Measurements from ENCODE around the gene BAIAP3.

The BAIAP3 gene

GRCh38 chr16:1300664-1301476, 32.6 kb upstream of the BAIAP3 start:
- peak; percentile 77 for DNase-seq

DNA sequence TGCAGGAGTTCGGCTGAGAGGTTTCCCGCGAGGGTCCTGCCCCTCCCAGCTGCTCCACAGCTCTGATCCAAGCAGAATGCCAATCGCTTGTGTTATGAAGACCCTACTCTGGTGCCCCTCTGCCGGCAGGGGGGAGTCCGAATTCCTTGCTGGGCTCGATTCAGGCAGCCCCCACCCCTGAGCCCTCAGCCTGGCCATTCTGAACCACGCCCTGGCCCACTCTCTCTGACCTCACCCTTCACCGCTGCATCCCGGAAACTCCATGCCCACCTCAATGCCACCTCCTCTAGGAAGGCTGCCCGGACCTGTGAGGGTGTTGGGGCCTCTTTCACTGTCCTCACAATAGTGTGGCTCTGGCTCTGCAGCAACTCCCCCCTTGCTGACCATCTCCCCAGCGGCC, 31.9 kb upstream of the BAIAP3 start:
- no peak for DNase-seq

DNA sequence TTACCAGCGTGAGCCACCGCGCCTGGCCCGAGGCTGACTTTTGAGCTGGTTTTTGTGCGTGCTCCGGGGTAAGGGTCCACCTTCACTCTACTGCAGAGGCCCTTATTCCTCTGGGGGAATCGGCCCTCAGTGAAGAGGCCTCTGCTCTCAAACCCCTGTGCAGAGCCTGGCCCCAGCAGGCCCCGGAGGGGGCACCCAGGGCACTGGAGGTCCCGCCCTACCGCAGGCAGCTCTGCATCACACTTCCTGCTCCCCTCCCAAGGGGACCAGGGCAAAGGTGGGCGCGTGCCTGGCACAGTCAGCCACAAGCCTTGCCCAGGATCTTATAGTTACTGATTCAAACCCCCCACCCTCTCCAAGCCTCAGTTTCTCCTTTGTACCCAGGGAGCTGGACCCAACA, 27.6 kb upstream of the BAIAP3 start:
- no peak for DNase-seq

DNA sequence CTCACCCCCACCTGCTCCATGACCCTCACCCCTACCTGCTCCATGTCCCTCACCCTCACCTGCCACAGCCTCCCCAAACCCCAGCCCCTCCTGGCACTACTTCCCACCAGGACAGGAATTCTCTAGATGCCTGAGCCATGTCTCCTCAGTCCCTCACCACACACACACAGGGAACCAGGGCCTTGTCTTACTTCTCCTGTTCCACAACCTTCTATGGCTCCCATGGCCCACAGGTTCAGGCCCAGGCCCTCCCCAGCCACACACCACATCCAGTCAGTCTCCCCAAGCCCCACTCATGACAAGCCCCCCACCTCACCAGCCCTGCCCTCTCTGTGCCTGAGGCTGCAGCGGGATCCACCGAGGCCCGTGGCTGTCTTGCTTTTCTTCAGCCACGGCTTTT, 27.1 kb upstream of the BAIAP3 start:
- DNase-seq, result no peak

DNA sequence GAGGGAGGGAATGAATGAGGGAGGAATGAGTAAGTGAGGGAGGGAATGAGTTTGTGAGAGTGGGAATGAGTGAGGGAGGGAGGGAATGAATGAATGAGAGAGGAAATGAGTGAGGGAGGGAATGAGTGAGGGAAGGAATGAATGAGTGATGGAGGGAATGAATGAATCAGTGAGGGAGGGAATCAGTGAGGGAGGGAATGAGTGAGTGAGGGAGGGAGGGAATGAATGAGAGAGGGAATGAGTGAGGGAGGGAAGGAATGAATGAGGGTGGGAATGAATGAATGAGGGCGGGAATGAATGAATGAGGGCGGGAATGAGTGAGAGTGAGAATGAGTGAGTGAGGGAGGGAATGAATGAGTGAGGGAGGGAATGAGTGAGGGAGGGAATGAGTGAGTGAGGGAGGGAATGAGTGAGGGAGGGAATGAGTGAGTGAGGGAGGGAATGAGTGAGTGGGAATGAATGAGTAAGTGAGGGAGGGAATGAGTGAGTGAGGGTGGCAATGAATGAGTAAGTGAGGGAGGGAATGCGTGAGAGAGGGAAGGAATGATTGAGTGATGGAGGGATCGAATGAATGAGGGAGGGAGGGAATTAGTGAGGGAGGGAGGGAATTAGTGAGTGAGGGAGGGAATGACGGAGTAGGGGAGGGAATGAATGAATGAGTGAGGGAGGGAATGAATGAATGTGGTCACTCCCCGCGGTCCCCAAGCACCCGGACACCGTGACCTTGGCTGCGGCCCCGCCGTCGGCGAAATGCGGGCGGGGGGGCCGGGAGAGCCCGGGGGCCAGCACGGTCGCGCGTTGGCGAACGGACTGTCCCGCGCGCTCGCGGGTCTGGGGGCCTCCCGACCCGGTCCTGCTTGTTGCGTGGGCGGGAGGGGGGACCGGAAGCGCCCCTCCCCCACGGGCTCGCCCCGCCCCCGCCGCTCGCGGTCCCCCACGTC, 25.1 kb upstream of the BAIAP3 start:
- no peak for DNase-seq

DNA sequence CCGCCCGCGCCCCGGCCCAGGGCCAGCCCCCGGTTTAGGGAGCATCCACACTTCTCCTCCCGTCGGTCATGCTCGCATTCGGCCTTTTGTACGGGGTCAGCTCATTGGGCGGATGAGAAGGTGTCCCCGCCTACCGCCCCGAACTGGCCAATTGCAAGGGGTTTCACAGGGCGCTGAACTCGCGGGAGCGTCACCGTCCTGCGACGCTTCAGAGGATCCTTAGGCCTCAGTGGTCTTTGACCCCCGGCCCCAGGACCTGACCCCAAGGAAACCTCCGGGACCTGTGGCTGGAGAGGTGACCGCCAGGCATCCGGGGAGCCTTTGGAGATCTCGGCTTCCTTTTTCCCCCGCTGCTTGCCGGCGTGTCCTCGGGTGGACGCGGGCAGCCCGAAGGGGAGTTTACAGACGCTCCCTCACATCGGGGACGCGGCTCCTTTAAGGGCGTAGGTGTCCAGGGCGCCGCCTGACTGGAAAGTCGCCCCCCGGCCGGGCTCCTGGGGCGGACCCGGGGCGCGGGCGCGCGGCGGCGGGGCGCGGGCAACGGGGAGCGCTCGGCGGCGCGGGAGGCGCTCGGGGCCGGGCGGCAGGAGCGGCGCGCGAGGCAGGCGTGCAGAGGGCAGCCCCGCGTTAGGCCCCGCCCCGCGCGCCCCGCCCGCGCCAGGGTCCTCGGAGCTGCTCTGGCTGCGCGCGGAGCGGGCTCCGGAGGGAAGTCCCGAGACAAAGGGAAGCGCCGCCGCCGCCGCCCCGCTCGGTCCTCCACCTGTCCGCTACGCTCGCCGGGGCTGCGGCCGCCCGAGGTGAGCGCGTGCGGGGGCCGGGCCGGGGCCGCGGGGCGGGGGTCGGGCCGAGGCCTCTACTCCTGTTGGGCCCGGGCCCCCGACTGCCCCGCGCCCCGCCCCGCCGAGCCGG, 24.2 kb upstream of the BAIAP3 start, which contains the start of gene UBE2I:
TSS of gene UBE2I (plus strand) at position 660 of the 909 bp plus-strand sequence. CDS start 4,395 bp downstream, outside the sequence.
- peak; percentile 98 for DNase-seq

DNA sequence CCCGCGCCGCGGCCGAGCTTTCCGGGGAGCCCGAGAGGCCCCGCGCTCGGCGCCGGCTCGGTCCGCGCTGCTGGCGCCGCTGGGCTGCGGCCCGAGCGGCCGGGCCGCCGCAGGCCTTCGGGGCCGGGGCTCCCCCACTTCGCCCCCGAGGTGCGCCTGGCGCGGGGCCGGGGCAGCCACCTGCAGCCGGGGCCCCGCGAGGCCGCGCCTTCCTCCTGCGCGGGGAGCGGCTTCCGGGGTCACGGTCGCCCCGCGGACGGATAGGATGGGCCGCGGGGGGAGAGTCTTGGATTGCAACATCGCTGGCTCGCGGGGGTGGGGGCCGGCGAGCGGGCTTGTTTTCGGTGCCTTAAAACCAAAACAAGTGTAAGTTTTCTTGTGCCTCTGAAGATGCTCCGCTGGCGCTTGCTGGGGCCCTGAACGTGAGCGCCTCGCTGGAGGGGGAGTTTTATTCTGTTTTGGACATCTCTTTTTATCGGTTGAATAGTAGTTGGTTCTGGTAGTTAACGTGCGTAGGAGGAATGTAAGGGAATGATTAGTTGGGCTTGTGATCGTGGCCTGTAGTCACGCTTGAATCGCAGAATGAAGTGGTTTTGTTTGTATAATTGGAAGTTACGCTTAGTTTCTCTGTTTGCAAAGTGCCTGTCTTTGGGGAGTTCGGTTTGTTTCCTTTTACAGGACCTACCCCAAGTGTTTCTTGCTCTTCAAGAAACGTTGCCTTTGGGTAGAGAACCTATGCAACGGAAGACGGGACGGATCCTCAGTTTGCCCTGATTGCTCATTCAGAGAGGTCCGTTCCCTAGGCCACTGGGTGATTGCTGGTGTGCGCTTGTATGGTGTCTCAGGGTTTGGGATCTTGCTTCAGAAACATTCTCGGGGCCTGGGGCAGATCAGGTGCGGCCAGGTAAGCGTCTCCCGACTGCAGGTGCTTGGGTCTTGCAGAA, 23.3 kb upstream of the BAIAP3 start:
- peak; percentile 78 for DNase-seq

- peak; percentile 24 for DNase-seq
Measured at GRCh38 chr16:1310832-1311200, 22.6 kb upstream of the BAIAP3 start.

DNA sequence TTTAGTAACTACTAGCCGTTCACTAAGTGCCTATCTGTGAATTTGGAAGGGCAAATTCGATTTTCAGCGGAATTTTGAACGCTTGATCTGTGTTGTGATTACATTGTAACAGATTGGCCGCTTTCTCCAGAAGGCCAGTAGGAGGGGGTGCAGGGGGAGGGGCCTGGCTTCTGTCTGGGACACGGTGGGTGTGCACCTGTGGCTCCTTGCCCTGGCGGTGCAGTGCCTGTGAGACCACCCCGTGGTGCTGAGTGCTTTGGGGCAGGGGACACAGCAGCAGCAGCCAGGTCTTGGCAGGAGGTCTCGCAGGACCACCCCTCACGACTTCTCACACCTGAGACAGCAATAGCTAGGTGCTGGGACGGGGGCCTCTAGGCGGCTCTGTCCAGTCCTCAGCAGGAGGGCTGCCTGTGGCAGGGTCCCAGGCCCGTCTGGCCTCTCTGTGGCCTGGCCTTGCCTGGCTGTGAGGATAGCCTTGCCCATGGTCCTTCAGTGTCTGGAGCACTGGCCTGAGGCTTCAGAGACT, 22.2 kb upstream of the BAIAP3 start:
- DNase-seq, result no peak

DNA sequence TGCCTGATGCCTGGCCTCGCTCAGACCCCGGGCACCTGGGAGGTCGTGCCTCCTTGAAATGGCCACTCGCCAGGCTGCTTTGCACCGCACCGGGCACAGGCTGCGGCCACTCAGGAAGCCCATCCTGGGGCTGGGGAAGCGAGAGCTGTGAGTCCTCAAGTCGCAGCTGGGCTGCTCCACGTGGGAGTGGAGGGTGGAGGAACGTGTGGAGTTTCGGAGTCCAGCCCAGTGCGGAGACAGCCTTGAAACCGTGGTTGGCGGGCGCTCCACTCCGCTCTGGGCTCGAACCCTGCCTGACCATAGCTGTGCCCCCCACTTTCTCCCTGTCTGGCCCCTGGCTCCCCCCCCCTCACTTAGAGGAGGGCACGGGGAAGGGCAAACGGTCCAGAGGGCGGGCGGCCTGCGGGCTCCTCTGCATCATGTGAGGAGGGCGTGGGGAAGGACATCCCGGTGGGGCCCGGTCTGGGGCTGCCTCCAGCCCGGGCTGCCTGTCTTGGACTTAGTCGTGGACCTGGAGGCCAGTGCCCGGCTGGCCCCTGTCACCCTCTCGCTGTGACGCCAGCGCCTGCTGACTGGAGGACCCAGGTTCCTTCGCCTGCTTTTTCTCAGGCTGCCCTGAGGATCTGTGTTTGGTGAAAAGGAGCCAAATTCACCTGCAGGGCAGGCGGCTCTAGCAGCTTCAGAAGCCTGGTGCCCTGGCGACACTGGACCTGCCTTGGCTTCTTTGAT, 21.5 kb upstream of the BAIAP3 start:
- DNase-seq, result peak; percentile 49

DNA sequence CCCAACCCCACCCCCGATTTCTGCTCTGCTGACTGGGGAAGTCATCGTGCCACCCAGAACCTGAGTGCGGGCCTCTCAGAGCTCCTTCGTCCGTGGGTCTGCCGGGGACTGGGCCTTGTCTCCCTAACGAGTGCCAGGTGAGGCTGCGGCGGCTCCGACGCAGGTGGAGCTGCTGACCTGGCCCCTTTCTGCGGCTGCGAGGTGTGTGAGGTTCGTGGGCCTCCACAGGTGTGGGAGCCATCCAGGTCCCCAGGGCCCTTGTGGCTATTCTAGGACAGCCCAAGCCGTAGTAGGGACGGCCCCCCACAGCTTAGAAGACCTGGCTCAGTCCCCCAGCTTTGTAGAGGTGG, 21.0 kb upstream of the BAIAP3 start:
- no peak for DNase-seq

- DNase-seq, result no peak
Measured at GRCh38 chr16:1312903-1313302, 20.5 kb upstream of the BAIAP3 start.

- no peak for DNase-seq
Measured at GRCh38 chr16:1313721-1314369, 19.6 kb upstream of the BAIAP3 start.

- DNase-seq, result no peak
Measured at GRCh38 chr16:1314399-1315068, 18.9 kb upstream of the BAIAP3 start.

DNA sequence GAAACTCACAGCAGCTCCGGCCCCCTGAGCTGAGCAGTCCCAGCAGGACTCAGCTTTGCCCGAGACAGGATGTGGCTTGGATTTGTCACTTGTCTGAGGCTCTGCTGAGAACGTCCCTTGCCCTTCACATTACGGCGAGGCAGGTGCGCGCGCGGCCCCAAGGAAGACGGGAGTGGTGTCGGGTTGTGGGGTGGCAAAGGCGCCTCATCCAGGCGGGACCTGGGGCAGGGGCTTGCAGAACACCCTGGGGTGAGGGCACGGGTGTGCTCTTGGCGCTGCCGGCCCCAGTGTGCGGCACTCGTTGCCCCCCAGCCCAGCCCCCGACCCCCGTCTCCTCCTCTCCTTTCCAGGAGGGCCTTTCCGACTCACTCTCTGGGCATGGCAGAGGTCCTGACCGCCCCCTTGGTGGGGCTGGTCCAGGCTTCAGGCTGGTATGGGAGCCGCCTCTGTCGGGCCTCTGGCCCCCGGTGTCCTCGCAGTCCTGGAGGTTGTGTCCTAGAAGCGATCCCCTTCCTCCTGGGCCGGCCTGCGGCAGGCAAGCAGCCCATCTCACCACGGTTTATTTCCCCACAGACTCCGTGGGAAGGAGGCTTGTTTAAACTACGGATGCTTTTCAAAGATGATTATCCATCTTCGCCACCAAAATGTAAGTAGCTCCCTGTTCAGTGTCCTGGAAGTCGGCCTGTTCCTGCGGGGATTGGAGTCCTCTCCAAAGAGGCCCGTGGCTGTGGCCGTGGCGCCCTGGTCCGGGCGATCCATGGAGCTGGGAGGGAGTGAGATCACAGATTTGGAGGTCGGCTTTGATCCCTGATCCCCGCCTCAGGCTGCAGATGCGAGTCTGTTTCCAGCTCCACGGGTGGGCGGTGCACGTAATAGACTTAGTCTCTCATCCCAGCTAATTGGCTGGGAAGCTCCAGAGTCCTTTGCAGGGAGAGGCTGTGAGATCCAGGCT, 18.1 kb upstream of the BAIAP3 start:
- no peak for DNase-seq

DNA sequence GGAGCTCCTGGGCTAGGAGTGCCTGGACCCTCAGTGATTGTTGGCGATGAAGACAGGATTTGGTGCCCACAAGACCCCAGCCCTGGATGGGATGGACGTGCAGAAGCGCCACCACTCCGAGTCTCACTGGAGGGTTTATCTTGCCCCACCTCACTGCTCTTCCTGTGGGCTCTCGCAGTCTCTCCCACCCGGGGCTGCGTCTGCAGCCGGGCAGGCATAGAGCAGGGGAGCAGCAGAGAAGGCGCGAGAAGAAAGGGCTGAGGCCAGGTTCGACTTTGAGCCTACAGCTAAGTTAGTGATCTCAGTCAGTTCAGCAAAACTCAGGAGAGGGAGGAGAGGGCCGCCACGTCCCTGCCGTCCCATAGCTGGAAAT, 17.4 kb upstream of the BAIAP3 start:
- DNase-seq, result no peak

DNA sequence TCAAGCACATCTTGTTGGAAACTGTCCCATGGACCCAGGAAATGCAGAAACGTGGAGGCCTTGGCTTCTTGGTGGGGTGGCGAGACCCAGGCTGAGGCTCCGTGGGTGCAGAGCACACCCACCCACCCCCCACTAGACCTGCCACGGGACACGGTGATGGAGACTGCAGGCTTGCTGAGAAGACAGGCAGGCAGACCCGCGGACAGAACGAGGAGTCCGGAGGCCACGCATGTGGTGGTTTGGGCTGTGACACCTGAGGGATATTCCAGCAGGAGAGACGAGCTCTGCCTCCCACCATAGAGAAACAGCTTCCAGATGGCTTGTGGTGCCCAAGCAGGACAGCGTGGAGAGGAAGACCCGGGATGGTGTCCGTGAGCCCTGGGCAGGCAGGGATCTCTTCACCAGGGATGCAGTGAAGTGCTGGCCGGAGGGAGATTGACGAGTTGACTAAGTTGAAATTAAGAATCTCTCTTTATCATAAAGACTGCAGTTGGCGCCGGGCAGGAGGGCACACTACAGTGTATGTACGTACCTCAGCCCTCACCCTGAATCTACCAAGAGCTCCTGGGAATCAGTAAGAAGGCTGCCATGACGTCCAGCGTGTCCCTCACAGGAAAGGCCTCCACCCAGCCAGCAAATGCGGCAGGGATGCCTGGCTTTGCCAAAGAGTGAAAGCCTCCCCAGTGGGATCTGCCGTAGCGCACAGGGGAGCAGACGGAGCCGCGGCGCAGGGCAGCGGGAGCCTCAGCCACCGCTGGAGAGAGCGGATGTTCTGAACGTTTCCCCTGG, 15.8 kb upstream of the BAIAP3 start:
- DNase-seq, result no peak

GRCh38 chr16:1318268-1318545, 15.2 kb upstream of the BAIAP3 start:
- DNase-seq, result no peak

Measured in suppressor macrophage treated with lipopolysaccharide for 4 hours (primary cell).